Muscle of arm (tissue), 12 donors: ENCODE data around the gene ATXN10. TPM values are rescaled to one million over a fixed set of nuclear protein-coding genes. Genes with fewer than 3 reads are reported as not detected.

Experiments used
- DNase-seq: peaks from one replicate; pipeline ENCODE4 v3.0.0-alpha.2; 2013
- polyA plus RNA-seq, 12 donors: library from polyadenylated mRNA; unstranded; fragments of 120-200 nt; gene quantifications; one replicate each; pipeline ENCODE4 v1.2.1, GENCODE V29; 2013; ENCODE audit not compliant: insufficient read length in 12 of 12

ATXN10 gene
- polyA plus RNA-seq, 12 donors: 48.5 to 244 (median 208) TPM; not detected in 1

GRCh38 chr22:45876136-45877035, 204.8 kb downstream of the ATXN10 start:
- DNase-seq: no peak

- DNase-seq: no peak
These were observed 205.4 kb downstream of the ATXN10 start for GRCh38 chr22:45877036-45877380.

- DNase-seq: no peak
These were observed 206.0 kb downstream of the ATXN10 start for GRCh38 chr22:45877651-45878050.

GRCh38 chr22:45878051-45878781, 206.6 kb downstream of the ATXN10 start:
- no peak for DNase-seq

- no peak for DNase-seq
These were observed 207.4 kb downstream of the ATXN10 start for GRCh38 chr22:45878901-45879551.

- no peak for DNase-seq
These were observed 207.9 kb downstream of the ATXN10 start for GRCh38 chr22:45879552-45879949.

- DNase-seq: no peak
These were observed 208.6 kb downstream of the ATXN10 start for GRCh38 chr22:45880091-45880715.

GRCh38 chr22:45880716-45881523, 209.3 kb downstream of the ATXN10 start:
- DNase-seq: no peak

GRCh38 chr22:45881524-45881875, 209.9 kb downstream of the ATXN10 start:
- DNase-seq: no peak

GRCh38 chr22:45882881-45883810, 211.5 kb downstream of the ATXN10 start:
- DNase-seq: no peak

- no peak for DNase-seq
These were observed 212.2 kb downstream of the ATXN10 start for GRCh38 chr22:45883811-45884170.

GRCh38 chr22:45884201-45885062, 212.8 kb downstream of the ATXN10 start:
- DNase-seq: no peak

GRCh38 chr22:45885171-45885840, 213.7 kb downstream of the ATXN10 start:
- DNase-seq: no peak

- DNase-seq: no peak
These were observed 214.3 kb downstream of the ATXN10 start for GRCh38 chr22:45885941-45886395.

GRCh38 chr22:45886540-45886939, 214.9 kb downstream of the ATXN10 start:
- no peak for DNase-seq

GRCh38 chr22:45887202-45888131, 215.8 kb downstream of the ATXN10 start:
- no peak for DNase-seq
